Choroid plexus epithelial cell (primary cell): ENCODE measurements around the gene TSTD1.
"Not testable (repeated sequence)": the region's sequence is repeated elsewhere in the genome, so short reads cannot be mapped to it uniquely, and the experiment has no call there.

Experiments used
- DNase-seq: peaks from one replicate; pipeline ENCODE4 v3.0.0-alpha.2; 2010; ENCODE audit warnings: low read depth
- H3K4me3 ChIP-seq: 2 replicates; pipeline ENCODE4 v1.5.1; 2011; ENCODE audit warnings: low read depth, mild to moderate bottlenecking, control low read depth, low read length, moderate library complexity
- CTCF ChIP-seq: conservative IDR thresholded peaks from 2 replicates; pipeline ENCODE4 v1.5.1; 2011; ENCODE audit warnings: low read depth, mild to moderate bottlenecking, control low read depth, inconsistent platforms, low read length, moderate library complexity

The TSTD1 gene

GRCh38 chr1:161000736-161001480, 37.9 kb downstream of the TSTD1 start:
- H3K4me3 ChIP-seq, result no peak overlapping the region
- no peak for TF ChIP-seq CTCF
- no peak for DNase-seq

- no peak for DNase-seq
- no peak overlapping the region for H3K4me3 ChIP-seq
- no peak for TF ChIP-seq CTCF
Observed at GRCh38 chr1:160999376-160999775, 39.4 kb downstream of the TSTD1 start.

GRCh38 chr1:160997323-160998038, 41.3 kb downstream of the TSTD1 start:
- peak; percentile 88 for DNase-seq
- H3K4me3 ChIP-seq, result no peak overlapping the region
- TF ChIP-seq CTCF, result peak; percentile 93

- no peak for DNase-seq
- no peak overlapping the region for H3K4me3 ChIP-seq
- TF ChIP-seq CTCF, result no peak
Observed at GRCh38 chr1:160996178-160996577, 42.6 kb downstream of the TSTD1 start.

GRCh38 chr1:160993544-160994193, 45.1 kb downstream of the TSTD1 start:
- peak; percentile 54 for TF ChIP-seq CTCF
- DNase-seq, result peak; percentile 88
- H3K4me3 ChIP-seq, result no peak overlapping the region

GRCh38 chr1:160992036-160992435, 46.7 kb downstream of the TSTD1 start:
- not testable (repeated sequence) for DNase-seq, H3K4me3 ChIP-seq
